Measurements from ENCODE around the gene C1QTNF4. TPM values are rescaled to one million over a fixed set of nuclear protein-coding genes. Genes with fewer than 3 reads are reported as not detected.

The C1QTNF4 gene
- total and polyA plus RNA-seq, 10 of the 15 experiments (the other 5 are each of a cell fraction or from before 2014, with no cell fraction given): 0.06 TPM; not detected in 9

GRCh38 chr11:47552566-47553405 is 41.4 kb downstream of the C1QTNF4 start, which contains the start of gene CELF1 (continued):
- no peak for TF ChIP-seq EP300 (IDR thresholded peaks at IDR 0.05; ENCODE audit: borderline replicate concordance in 1 of 2, control insufficient read depth in 1 of 2, low read depth in 2 of 2, low read length in 2 of 2)
- TF ChIP-seq RUNX3 (IDR thresholded peaks at IDR 0.05; ENCODE audit: low read length): 0 out of 2 replicates have a peak, but pooled peaks have one; percentile 26
- no peak for TF ChIP-seq ZZZ3 (IDR thresholded peaks at IDR 0.05; ENCODE audit: control insufficient read depth, insufficient read length, low read depth)
- peak; percentile 43 to 72; a peak in 3 of 4 replicates for TF ChIP-seq SRF (IDR thresholded peaks at IDR 0.05; ENCODE audit: low read depth in 2 of 2, low read length in 2 of 2)
- TF ChIP-seq MEF2A (IDR thresholded peaks at IDR 0.05; ENCODE audit: insufficient read depth, low read depth, low read length): 0 out of 2 replicates have a peak, but pooled peaks have one; percentile 10
- no peak for TF ChIP-seq ZBED1 (IDR thresholded peaks at IDR 0.05; ENCODE audit: borderline replicate concordance)
- peak; percentile 58; the same call in 1 of the 2 replicates for TF ChIP-seq HCFC1 (IDR thresholded peaks at IDR 0.05; ENCODE audit: low read length)
- peak; percentile 78 for TF ChIP-seq IKZF1 (conservative IDR thresholded peaks at IDR 0.05)
- peak; percentile 58 for TF ChIP-seq NR2F1 (conservative IDR thresholded peaks at IDR 0.05)
- TF ChIP-seq POLR2A (IDR thresholded peaks at IDR 0.05; ENCODE audit: low read depth, low read length): peak; percentile 88
- peak; percentile 35 for TF ChIP-seq MYC (IDR thresholded peaks at IDR 0.05; ENCODE audit: insufficient read depth, insufficient read length, insufficient replicate concordance, low read length, severe bottlenecking)
- TF ChIP-seq SIX5 (IDR thresholded peaks at IDR 0.05; ENCODE audit: low read depth, low read length, severe bottlenecking): peak; percentile 34
- no peak; the same call in 1 of the 2 replicates for TF ChIP-seq SIN3A (IDR thresholded peaks at IDR 0.05; ENCODE audit: low read depth, low read length)
- no peak for TF ChIP-seq MTA2 (IDR thresholded peaks at IDR 0.05; ENCODE audit: low read depth)
- TF ChIP-seq PAX5 (IDR thresholded peaks at IDR 0.05; ENCODE audit: borderline replicate concordance, low read depth, low read length): peak; percentile 56; the same call in 1 of the 2 replicates
- no peak for TF ChIP-seq KAT2A (conservative IDR thresholded peaks at IDR 0.05; ENCODE audit: control insufficient read depth, low read depth, low read length)
- peak; percentile 59; the same call in 1 of the 2 replicates for TF ChIP-seq SMAD5 (IDR thresholded peaks at IDR 0.05; ENCODE audit: low read depth)
- peak; percentile 38; the same call in 1 of the 2 replicates for TF ChIP-seq MAX (IDR thresholded peaks at IDR 0.05; ENCODE audit: low read depth, low read length)
- TF ChIP-seq CTCF (IDR thresholded peaks at IDR 0.05 in 2 of 3, conservative IDR thresholded peaks at IDR 0.05 in 1 of 3; ENCODE audit: control insufficient read depth in 2 of 3, extremely low read depth in 1 of 3, insufficient read depth in 1 of 3, low read depth in 3 of 3, low read length in 3 of 3): peak; percentile 75 to 95 (median 90); a peak in 5 of 6 replicates
- peak in 1 of 2 experiments; percentile 52; a peak in 2 of 4 replicates for TF ChIP-seq BHLHE40 (IDR thresholded peaks at IDR 0.05; ENCODE audit: borderline replicate concordance in 1 of 2, low read depth in 2 of 2, low read length in 1 of 2)
- no peak for TF ChIP-seq CBFB (IDR thresholded peaks at IDR 0.05; ENCODE audit: low read depth)
- TF ChIP-seq GABPA (IDR thresholded peaks at IDR 0.05; ENCODE audit: low read depth): peak; percentile 69; the same call in 1 of the 2 replicates
- TF ChIP-seq RELA (IDR thresholded peaks at IDR 0.05; ENCODE audit: borderline replicate concordance, partially characterized antibody): peak; percentile 77
- TF ChIP-seq POLR2AphosphoS2 (IDR thresholded peaks at IDR 0.05; ENCODE audit: low read depth, low read length): peak; percentile 78; the same call in 1 of the 2 replicates
- TF ChIP-seq GATAD2B (conservative IDR thresholded peaks at IDR 0.05; ENCODE audit: low read depth): peak; percentile 65; the same call in 1 of the 2 replicates
- TF ChIP-seq NBN (IDR thresholded peaks at IDR 0.05): 0 out of 2 replicates have a peak, but pooled peaks have one; percentile 15
- TF ChIP-seq SMARCA5 (IDR thresholded peaks at IDR 0.05): peak; percentile 83
- TF ChIP-seq FOXM1 (IDR thresholded peaks at IDR 0.05; ENCODE audit: low read depth, low read length): no peak
